Measurements from ENCODE around the gene RPP14. TPM values are rescaled to one million over a fixed set of nuclear protein-coding genes. Genes with fewer than 3 reads are reported as not detected.

Gene RPP14
- total and polyA plus RNA-seq, 2 donors (not counting 3 experiments of a cell fraction or from before 2014, with no cell fraction given), result 11.9 to 18.1 TPM

DNA sequence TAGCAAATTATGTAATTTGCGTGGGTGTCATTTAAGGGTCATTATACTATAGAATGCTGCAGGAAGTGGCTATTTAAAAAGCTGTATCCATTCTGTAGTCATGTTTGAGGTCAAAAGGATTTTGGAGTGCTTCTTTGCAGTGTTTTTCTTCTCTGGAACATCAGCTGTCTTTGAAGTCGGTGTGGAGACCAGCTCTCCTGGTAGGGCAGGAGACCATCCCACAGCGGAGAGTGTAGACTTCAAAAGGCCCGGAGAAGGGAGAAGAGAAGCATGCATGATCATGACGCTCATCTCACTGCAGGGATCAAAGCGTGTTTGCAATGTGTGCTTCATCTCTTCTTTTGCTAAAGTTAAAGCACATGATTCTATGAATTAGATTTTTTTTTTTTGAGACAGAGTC is 46.6 kb downstream of the RPP14 start:
- no peak overlapping the region for H3K4me2 ChIP-seq (ENCODE audit: insufficient read depth, low read length)
- no peak for FAIRE-seq
- no peaks in the 10 kb centered on the region for H3K9me1 ChIP-seq (replicated peaks; ENCODE audit: control insufficient read depth, extremely low read depth, insufficient read depth, low read length)
- ChIA-PET CTCF (interaction anchor here (0.8 to 1.2 kb wide), 3 partner anchors 9 to 62 kb away, joined by 3 read pairs; no protein-coding TSS in a partner anchor), POLR2A (no interaction called here)
- H4K20me1 ChIP-seq (replicated peaks; ENCODE audit: control insufficient read depth, extremely low read depth, insufficient read depth, low read length), result no peaks in the 10 kb centered on the region
- H3K4me1 ChIP-seq (ENCODE audit: control insufficient read depth, extremely low read depth, insufficient read depth, low read length), result no peaks in the 10 kb centered on the region
- dilution Hi-C loops (cut with MboI; ENCODE audit: extremely low pct_ligation_motif_present, low sequenced_read_pairs), result no loop called here
- H2AFZ ChIP-seq (ENCODE audit: low read depth, low read length), result no peak overlapping the region
- no peaks in the 10 kb centered on the region for H3K27me3 ChIP-seq (ENCODE audit: control insufficient read depth in 2 of 2, insufficient read depth in 2 of 2, low read length in 2 of 2)
- H3K9ac ChIP-seq (replicated peaks; ENCODE audit: extremely low read depth, insufficient read depth, low read length), result no peak overlapping the region
- intact Hi-C loops (cut with micrococcal nuclease), result no loop called here
- no peak overlapping the region for H3K4me3 ChIP-seq (replicated peaks in 1 of 3; ENCODE audit: insufficient read depth in 1 of 3, low read depth in 1 of 3, low read length in 3 of 3)
- DNase-seq (ENCODE audit: low read depth, low spot score), result no peak
- H3K79me2 ChIP-seq (ENCODE audit: control insufficient read depth, insufficient read depth, low read length), result no peaks in the 10 kb centered on the region
- TF ChIP-seq MYC (IDR thresholded peaks at IDR 0.05; ENCODE audit: low read depth, low read length) (no peak), EZH2 (IDR thresholded peaks at IDR 0.05; ENCODE audit: borderline replicate concordance, low read depth, low read length, severe bottlenecking) (no peak), FOS (IDR thresholded peaks at IDR 0.05; ENCODE audit: borderline replicate concordance, insufficient read depth, low read length) (no peak), POLR2A (IDR thresholded peaks at IDR 0.05; ENCODE audit: low read depth, low read length) (no peak), POLR2AphosphoS5 (IDR thresholded peaks at IDR 0.05; ENCODE audit: insufficient read depth, low read depth, low read length) (no peak), JUN (IDR thresholded peaks at IDR 0.05; ENCODE audit: borderline replicate concordance, insufficient read depth, insufficient read length, low read depth) (no peak), GATA2 (IDR thresholded peaks at IDR 0.05; ENCODE audit: insufficient read depth, insufficient read length, low read depth, low read length) (no peak)
- TF ChIP-seq, protein P1, sequence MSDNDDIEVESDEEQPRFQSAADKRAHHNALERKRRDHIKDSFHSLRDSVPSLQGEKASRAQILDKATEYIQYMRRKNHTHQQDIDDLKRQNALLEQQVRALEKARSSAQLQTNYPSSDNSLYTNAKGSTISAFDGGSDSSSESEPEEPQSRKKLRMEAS (IDR thresholded peaks at IDR 0.05; ENCODE audit: insufficient read depth, insufficient read length), result no peak
- TF ChIP-seq, protein P2, sequence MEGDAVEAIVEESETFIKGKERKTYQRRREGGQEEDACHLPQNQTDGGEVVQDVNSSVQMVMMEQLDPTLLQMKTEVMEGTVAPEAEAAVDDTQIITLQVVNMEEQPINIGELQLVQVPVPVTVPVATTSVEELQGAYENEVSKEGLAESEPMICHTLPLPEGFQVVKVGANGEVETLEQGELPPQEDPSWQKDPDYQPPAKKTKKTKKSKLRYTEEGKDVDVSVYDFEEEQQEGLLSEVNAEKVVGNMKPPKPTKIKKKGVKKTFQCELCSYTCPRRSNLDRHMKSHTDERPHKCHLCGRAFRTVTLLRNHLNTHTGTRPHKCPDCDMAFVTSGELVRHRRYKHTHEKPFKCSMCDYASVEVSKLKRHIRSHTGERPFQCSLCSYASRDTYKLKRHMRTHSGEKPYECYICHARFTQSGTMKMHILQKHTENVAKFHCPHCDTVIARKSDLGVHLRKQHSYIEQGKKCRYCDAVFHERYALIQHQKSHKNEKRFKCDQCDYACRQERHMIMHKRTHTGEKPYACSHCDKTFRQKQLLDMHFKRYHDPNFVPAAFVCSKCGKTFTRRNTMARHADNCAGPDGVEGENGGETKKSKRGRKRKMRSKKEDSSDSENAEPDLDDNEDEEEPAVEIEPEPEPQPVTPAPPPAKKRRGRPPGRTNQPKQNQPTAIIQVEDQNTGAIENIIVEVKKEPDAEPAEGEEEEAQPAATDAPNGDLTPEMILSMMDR (IDR thresholded peaks at IDR 0.05; ENCODE audit: extremely low read depth in 1 of 2, insufficient read depth in 1 of 2, low read depth in 1 of 2, low read length in 2 of 2), result no peak
- no TSS peak for BruUV-seq (replicated peaks)
- no peaks in the 10 kb centered on the region for H3K9me3 ChIP-seq (replicated peaks; ENCODE audit: control insufficient read depth, insufficient read depth, low read length)
- peaks cover 0 to 2% of the 10 kb centered on the region in 2 experiments for H3K36me3 ChIP-seq (ENCODE audit: control insufficient read depth in 2 of 2, extremely low read depth in 1 of 2, insufficient read depth in 2 of 2, low read length in 2 of 2)
- no peak overlapping the region for H3K27ac ChIP-seq (ENCODE audit: insufficient read depth, low read depth, low read length)

Data from endothelial cell of umbilical vein (primary cell).